H1 (cell line): Measurements from ENCODE around the gene PRDM1. TPM values are rescaled to one million over a fixed set of nuclear protein-coding genes. Genes with fewer than 3 reads are reported as not detected.

Experiments
- CTCF ChIA-PET: fragments of 300-600 bp; sonication (Branson Sonifier 250); formaldehyde crosslinking; loops from one replicate; lab custom pipeline; 2021; ENCODE audit not compliant: partially characterized antibody; lab: Charles Lee
- POLR2A ChIA-PET: fragments of 300-600 bp; sonication (Branson Sonifier 250); formaldehyde crosslinking; loops from one replicate; lab custom pipeline; 2021; ENCODE audit warnings: inconsistent platforms; ENCODE audit not compliant: partially characterized antibody; lab: Charles Lee
- DNase-seq, 2 experiments: peaks; one replicate each; pipeline versions ENCODE4 v3.0.0 to v3.0.0-alpha.2; 2010 to 2022; ENCODE audit warnings: low spot score in 2 of 2, low read depth in 1 of 2, mixed read lengths in 1 of 2
- FAIRE-seq: peaks from 2 replicates; lab custom pipeline; 2011; peaks lifted over from hg19 to GRCh38; lab: Jason Lieb, UNC
- H2AFZ ChIP-seq: 2 replicates; pipeline ENCODE4 v1.8.1; 2012; ENCODE audit warnings: low read length, inconsistent platforms
- H2AK5ac ChIP-seq: 2 replicates; pipeline ENCODE4 v1.6.1; 2013; ENCODE audit warnings: low read depth, low read length
- H2BK120ac ChIP-seq: replicated peaks from 2 replicates; pipeline ENCODE3; 2013; ENCODE audit warnings: low read depth, low read length, inconsistent platforms
- H2BK12ac ChIP-seq: 2 replicates; pipeline ENCODE4 v1.6.1; 2013; ENCODE audit warnings: low read depth, low read length
- H2BK15ac ChIP-seq: 2 replicates; pipeline ENCODE4 v1.6.1; 2013; ENCODE audit warnings: low read length
- H2BK20ac ChIP-seq: 2 replicates; pipeline ENCODE4 v1.6.1; 2013; ENCODE audit warnings: low read length
- H2BK5ac ChIP-seq: 2 replicates; pipeline ENCODE4 v1.6.1; 2013; ENCODE audit warnings: low read depth, low read length
- H3K14ac ChIP-seq: 2 replicates; pipeline ENCODE4 v1.6.1; 2013; ENCODE audit warnings: inconsistent platforms; ENCODE audit not compliant: insufficient read length
- H3K18ac ChIP-seq: 2 replicates; pipeline ENCODE4 v1.6.1; 2013; ENCODE audit warnings: low read length; ENCODE audit errors: extremely low read depth
- H3K23ac ChIP-seq: 2 replicates; pipeline ENCODE4 v1.6.1; 2013; ENCODE audit warnings: inconsistent platforms; ENCODE audit not compliant: insufficient read length
- H3K23me2 ChIP-seq: 2 replicates; pipeline ENCODE4 v1.6.1; 2013; ENCODE audit warnings: low read depth, low read length
- H3K27ac ChIP-seq: 2 replicates; pipeline ENCODE4 v1.6.1; 2011; ENCODE audit warnings: low read depth, low read length, inconsistent platforms
- H3K27me3 ChIP-seq, 4 experiments: replicated peaks in 1 of 4; 1 replicate in 1 of 4; 2 replicates in 3 of 4; pipeline versions ENCODE4 v1.6.1 to v1.8.1; 2011 to 2013; ENCODE audit warnings: low read length in 3 of 4, mild to moderate bottlenecking in 3 of 4, inconsistent platforms in 2 of 4, mixed read lengths in 2 of 4, moderate library complexity in 1 of 4; ENCODE audit not compliant: control insufficient read depth in 3 of 4, insufficient read depth in 3 of 4; ENCODE audit errors: extremely low read depth in 1 of 4
- H3K36me3 ChIP-seq, 4 experiments: 2 replicates each; pipeline versions ENCODE4 v1.6.1 to v1.8.1; 2011 to 2013; ENCODE audit warnings: mild to moderate bottlenecking in 4 of 4, low read length in 3 of 4, moderate library complexity in 2 of 4, control low read depth in 1 of 4, inconsistent platforms in 1 of 4; ENCODE audit not compliant: insufficient read depth in 4 of 4, control insufficient read depth in 2 of 4
- H3K4ac ChIP-seq: replicated peaks from 2 replicates; pipeline ENCODE3; 2013; ENCODE audit warnings: low read length, low read depth, mixed read lengths, inconsistent platforms; ENCODE audit not compliant: insufficient read length
- H3K4me1 ChIP-seq, 4 experiments: replicated peaks in 1 of 4; 1 replicate in 1 of 4; 2 replicates in 3 of 4; pipeline versions ENCODE4 v1.6.1 to v1.8.1; 2011 to 2013; ENCODE audit warnings: low read length in 3 of 4, inconsistent platforms in 2 of 4, mixed read lengths in 1 of 4; ENCODE audit not compliant: insufficient read depth in 4 of 4, control insufficient read depth in 3 of 4
- H3K4me2 ChIP-seq, 2 experiments: 2 replicates each; pipeline versions ENCODE4 v1.6.1 to v1.8.1; 2011 to 2013; ENCODE audit warnings: low read depth in 2 of 2, low read length in 2 of 2, control low read depth in 1 of 2, inconsistent platforms in 1 of 2, mild to moderate bottlenecking in 1 of 2; ENCODE audit not compliant: insufficient read depth in 1 of 2
- H3K4me3 ChIP-seq, 4 experiments: fragments of 200-600, 300-600 bp in 1 of 4; sonication (generic), shearing (Covaris generic), sonication (Bioruptor Twin) in 1 of 4; 2 replicates each; pipeline versions ENCODE4 v1.5.1 to v1.8.1; 2011 to 2016; ENCODE audit warnings: low read length in 4 of 4, low read depth in 3 of 4, control low read depth in 2 of 4, inconsistent platforms in 2 of 4, mild to moderate bottlenecking in 2 of 4, mixed read lengths in 1 of 4, moderate library complexity in 1 of 4; ENCODE audit not compliant: insufficient read depth in 2 of 4; ENCODE audit errors: extremely low read depth in 1 of 4
- H3K56ac ChIP-seq: replicated peaks from 2 replicates; pipeline ENCODE3; 2013; ENCODE audit warnings: low read depth, mild to moderate bottlenecking, mixed read lengths, low read length, inconsistent platforms; ENCODE audit not compliant: insufficient read length
- H3K79me1 ChIP-seq: 2 replicates; pipeline ENCODE4 v1.6.1; 2013; ENCODE audit warnings: low read depth, low read length, control low read depth
- H3K79me2 ChIP-seq, 2 experiments: 2 replicates each; pipeline versions ENCODE4 v1.6.1 to v1.8.1; 2012 to 2013; ENCODE audit warnings: low read length in 2 of 2, mild to moderate bottlenecking in 2 of 2, inconsistent platforms in 1 of 2; ENCODE audit not compliant: insufficient read depth in 2 of 2, control insufficient read depth in 1 of 2
- H3K9ac ChIP-seq, 4 experiments: replicated peaks in 1 of 4; 1 replicate in 1 of 4; 2 replicates in 3 of 4; pipeline versions ENCODE4 v1.6.1 to v1.8.1; 2011 to 2013; ENCODE audit warnings: low read depth in 3 of 4, low read length in 3 of 4, control low read depth in 2 of 4, mild to moderate bottlenecking in 2 of 4, moderate library complexity in 2 of 4, inconsistent platforms in 1 of 4; ENCODE audit errors: extremely low read depth in 1 of 4
- H3K9me3 ChIP-seq, 2 experiments: 2 replicates each; pipeline versions ENCODE4 v1.6.1 to v1.8.1; 2012 to 2013; ENCODE audit warnings: mild to moderate bottlenecking in 2 of 2, moderate library complexity in 2 of 2, control low read depth in 1 of 2, inconsistent platforms in 1 of 2, low read depth in 1 of 2, low read length in 1 of 2, mixed read lengths in 1 of 2; ENCODE audit not compliant: insufficient read depth in 2 of 2
- H4K20me1 ChIP-seq, 2 experiments: replicated peaks in 1 of 2; 2 replicates each; pipeline versions ENCODE3 to v1.8.1; 2011 to 2013; ENCODE audit warnings: inconsistent platforms in 2 of 2, low read length in 2 of 2, mild to moderate bottlenecking in 1 of 2; ENCODE audit not compliant: insufficient read depth in 2 of 2, control insufficient read depth in 1 of 2
- H4K5ac ChIP-seq: 2 replicates; pipeline ENCODE4 v1.6.1; 2013; ENCODE audit warnings: low read length, low read depth, mixed read lengths, inconsistent platforms; ENCODE audit not compliant: insufficient read length
- H4K8ac ChIP-seq: 2 replicates; pipeline ENCODE4 v1.8.0; 2013; ENCODE audit warnings: mild to moderate bottlenecking, moderate library complexity, low read length, inconsistent platforms; ENCODE audit not compliant: insufficient read depth; ENCODE audit errors: extremely low read depth
- H4K91ac ChIP-seq: replicated peaks from 2 replicates; pipeline ENCODE3; 2013; ENCODE audit warnings: low read length, mixed read lengths, inconsistent platforms; ENCODE audit not compliant: insufficient read length
- CBX5 ChIP-seq: fragments of 300-800, 300-1000 bp; sonication (generic); IDR thresholded peaks from 2 replicates; pipeline ENCODE4 v1.7.1; 2016; ENCODE audit warnings: antibody characterized with exemption, low read length, low read depth
- CTBP2 ChIP-seq: IDR thresholded peaks from 2 replicates; pipeline ENCODE4 v1.7.0; 2011; ENCODE audit warnings: borderline replicate concordance, mild to moderate bottlenecking, moderate library complexity, mixed read lengths, low read length; ENCODE audit not compliant: insufficient read depth, insufficient read length
- MAFK ChIP-seq: IDR thresholded peaks from 2 replicates; pipeline ENCODE4 v1.6.1; 2012; ENCODE audit warnings: low read depth, mild to moderate bottlenecking, improper control_type of control experiment, low read length
- NANOG ChIP-seq: IDR thresholded peaks from 2 replicates; pipeline ENCODE4 v1.6.1; 2011; ENCODE audit warnings: low read length, low read depth, mild to moderate bottlenecking, inconsistent platforms; ENCODE audit not compliant: insufficient read depth, poor library complexity, severe bottlenecking
- SP4 ChIP-seq: IDR thresholded peaks from 2 replicates; pipeline ENCODE4 v1.6.1; 2012; ENCODE audit warnings: low read length, inconsistent platforms
- WGBS, 2 experiments: shearing (Covaris generic) in 1 of 2; methylation state at CpG; one replicate each; pipeline versions ENCODE4 v1.1.6 to v1.1.7; 2013 to 2015; ENCODE audit warnings: low lambda C conversion rate in 2 of 2, mixed read lengths in 2 of 2, inconsistent platforms in 1 of 2, low coverage in 1 of 2, missing lambda C conversion rate in 1 of 2; ENCODE audit not compliant: insufficient replicate concordance in 2 of 2, insufficient coverage in 1 of 2, insufficient read length in 1 of 2; ENCODE audit errors: extremely low coverage in 1 of 2, missing lambda C conversion rate in 1 of 2; 5-methylcytosine and 5-hydroxymethylcytosine counted together
- polyA plus RNA-seq, 7 experiments: library from polyadenylated mRNA; depleted of rRNA in 3 of 7; stranded (reverse) in 5 of 7; unstranded in 2 of 7; fragments of >200 nt in 5 of 7; fragments of 200-250 nt in 2 of 7; gene quantifications; 1 replicate in 5 of 7; 2 replicates in 1 of 7; 4 replicates in 1 of 7; pipeline versions ENCODE4 v1.2.1 to v1.2.3, GENCODE V29; 2011 to 2013; ENCODE audit warnings: missing spikeins in 2 of 7, mixed read lengths in 2 of 7
- total RNA-seq: library from RNA; stranded (reverse); fragmentation: NEBNext Ultra II Directional; extraction: Animal tissue kit (Norgen Biotek cat#: 25700); gene quantifications from 2 replicates; pipeline ENCODE4 v1.2.1, GENCODE V29; 2021
- TF ChIP-seq, protein P1 (sequence below): IDR thresholded peaks from 2 replicates; pipeline ENCODE4 v1.6.1; 2011; ENCODE audit warnings: low read depth, mild to moderate bottlenecking, low read length; ENCODE audit not compliant: insufficient read depth

PRDM1 gene
- total and polyA plus RNA-seq, 2 of the 8 experiments (the other 6 are each of a cell fraction or from before 2014, with no cell fraction given) = 0.21 to 0.74 TPM

- Histone ChIP-seq H3K56ac (no peak overlapping the region), H2BK5ac (no peak overlapping the region), H2BK120ac (no peak overlapping the region), H3K4ac (no peak overlapping the region), H3K4me2 (no peak overlapping the region), H3K27me3 (no peaks in the 10 kb centered on the region), H3K4me1 (no peaks in the 10 kb centered on the region), H3K79me2 (no peaks in the 10 kb centered on the region), H3K23ac (no peak overlapping the region), H2AFZ (no peak overlapping the region), H2AK5ac (no peak overlapping the region), H3K79me1 (no peaks in the 10 kb centered on the region), H3K4me3 (no peak overlapping the region), H3K14ac (no peak overlapping the region), H2BK15ac (no peak overlapping the region), H3K9ac (no peak overlapping the region), H3K36me3 (no peaks in the 10 kb centered on the region), H4K20me1 (no peaks in the 10 kb centered on the region), H4K8ac (no peak overlapping the region), H3K9me3 (no peaks in the 10 kb centered on the region), H3K27ac (no peak overlapping the region), H2BK12ac (no peak overlapping the region), H3K18ac (no peak overlapping the region), H4K5ac (no peak overlapping the region), H2BK20ac (no peak overlapping the region), H4K91ac (no peak overlapping the region), H3K23me2 (no peaks in the 10 kb centered on the region; the same call in 1 of the 2 replicates)
- DNase-seq = peak in 1 of 2 experiments; percentile 34
- TF ChIP-seq NANOG (no peak), SP4 (no peak), CTBP2 (no peak), MAFK (no peak), CBX5 (no peak)
- TF ChIP-seq, protein P1, sequence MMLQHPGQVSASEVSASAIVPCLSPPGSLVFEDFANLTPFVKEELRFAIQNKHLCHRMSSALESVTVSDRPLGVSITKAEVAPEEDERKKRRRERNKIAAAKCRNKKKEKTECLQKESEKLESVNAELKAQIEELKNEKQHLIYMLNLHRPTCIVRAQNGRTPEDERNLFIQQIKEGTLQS = no peak
- 93% methylated on average over 9 of the region's 10 CpGs; no CpG with 5 or more reads in 1 of the 2 experiments for WGBS, 2 experiments
- ChIA-PET POLR2A (no interaction called here), CTCF (interaction anchor here (0.7 to 2.0 kb wide), 3 partner anchors 20 to 1135 kb away, joined by 3 to 5 read pairs (median 3); no protein-coding TSS in a partner anchor)
- FAIRE-seq = no peak
These were observed 24.2 kb downstream of the PRDM1 start for GRCh38 chr6:106110164-106110826.
